HepG2 (cell line): Measurements from ENCODE around the gene PIP5K1C.

Source experiments
- ATF3 ChIP-seq: sonication (generic); formaldehyde crosslinking; IDR thresholded peaks from 2 replicates; pipeline ENCODE4 v1.4.0; 2020; ENCODE audit warnings: missing genetic modification reagents
- BRCA1 ChIP-seq: sonication (generic); formaldehyde crosslinking; IDR thresholded peaks from 2 replicates; pipeline ENCODE4 v1.4.0; 2020; ENCODE audit warnings: missing genetic modification reagents
- HIVEP1 ChIP-seq: sonication (generic); formaldehyde crosslinking; IDR thresholded peaks from 2 replicates; pipeline ENCODE4 v1.4.0; 2020; ENCODE audit warnings: mild to moderate bottlenecking, missing genetic modification reagents
- KLF6 ChIP-seq: IDR thresholded peaks from 2 replicates; pipeline ENCODE4 v1.8.0; 2016; ENCODE audit warnings: missing biosample characterization, missing genetic modification reagents
- MAX ChIP-seq: IDR thresholded peaks from 2 replicates; pipeline ENCODE4 v1.6.1; 2012; ENCODE audit warnings: inconsistent platforms
- PREB ChIP-seq: sonication (generic); formaldehyde crosslinking; IDR thresholded peaks from 2 replicates; pipeline ENCODE4 v1.4.0; 2020; ENCODE audit warnings: missing genetic modification reagents
- SMC3 ChIP-seq: IDR thresholded peaks from 2 replicates; pipeline ENCODE4 v1.6.1; 2011; ENCODE audit warnings: low read length, improper control_type of control experiment
- TFDP2 ChIP-seq: sonication (generic); formaldehyde crosslinking; IDR thresholded peaks from 2 replicates; pipeline ENCODE4 v1.4.0; 2020; ENCODE audit warnings: missing genetic modification reagents
- ZNF609 ChIP-seq: sonication (generic); formaldehyde crosslinking; IDR thresholded peaks from 2 replicates; pipeline ENCODE4 v1.4.0; 2020; ENCODE audit warnings: mild to moderate bottlenecking, missing genetic modification reagents, borderline replicate concordance
- ZNF703 ChIP-seq: sonication (generic); formaldehyde crosslinking; IDR thresholded peaks from 2 replicates; pipeline ENCODE4 v1.5.1; 2020; ENCODE audit warnings: missing genetic modification reagents, mild to moderate bottlenecking, moderate library complexity, borderline replicate concordance

GRCh38 chr19:3692141-3693024 is 7.9 kb downstream of the PIP5K1C start:
- no peak for TF ChIP-seq BRCA1
- no peak for TF ChIP-seq ATF3
- no peak for TF ChIP-seq PREB (CRISPR knock-in tag)
- TF ChIP-seq TFDP2 (CRISPR knock-in tag) = no peak
- no peak for TF ChIP-seq ZNF609
- TF ChIP-seq MAX = no peak
- TF ChIP-seq HIVEP1 = no peak
- no peak for TF ChIP-seq ZNF703 (CRISPR knock-in tag)
- no peak for TF ChIP-seq SMC3
- no peak for TF ChIP-seq KLF6 (CRISPR knock-in tag)
